Measurements from ENCODE around the gene JAKMIP1.

JAKMIP1 gene

DNA sequence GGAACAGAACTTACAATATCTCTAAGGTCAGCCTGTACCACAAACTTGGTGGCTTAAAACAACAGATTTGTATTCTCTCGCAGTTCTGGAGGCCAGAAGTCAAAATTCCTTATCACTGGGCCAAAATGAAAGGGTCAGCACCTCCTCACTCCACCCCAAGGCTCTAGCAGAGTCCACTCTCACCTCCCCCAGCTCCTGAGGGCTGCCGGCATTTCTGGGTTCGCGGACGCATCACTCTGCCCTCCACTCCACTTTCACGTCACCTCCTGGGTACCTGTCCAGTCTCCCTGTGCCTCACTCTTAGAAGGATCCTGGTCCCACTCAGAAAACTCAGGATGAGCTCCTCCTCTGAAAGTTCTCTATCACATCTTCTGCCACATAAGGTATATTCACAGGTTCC is 34.6 kb downstream of the JAKMIP1 start:
- H3K9me3 ChIP-seq (ENCODE audit: control insufficient read depth in 1 of 2, low read length in 2 of 2): peaks cover 0 to 5% of the 10 kb centered on the region in 2 donors
- no peak overlapping the region for H3K27ac ChIP-seq (ENCODE audit: low read depth, low read length)
- no peak overlapping the region for H3K4me3 ChIP-seq (ENCODE audit: low read depth in 1 of 2, low read length in 2 of 2)
- no peaks in the 10 kb centered on the region for H3K4me1 ChIP-seq (ENCODE audit: control insufficient read depth in 1 of 2, insufficient read depth in 2 of 2, low read length in 2 of 2)
- no peaks in the 10 kb centered on the region for H3K27me3 ChIP-seq (ENCODE audit: control insufficient read depth in 1 of 2, insufficient read depth in 2 of 2, low read length in 2 of 2)
- H3K9ac ChIP-seq (ENCODE audit: low read depth in 1 of 2, low read length in 2 of 2): no peak overlapping the region
- H3K36me3 ChIP-seq (ENCODE audit: control insufficient read depth in 1 of 2, insufficient read depth in 2 of 2, low read length in 2 of 2): no peaks in the 10 kb centered on the region

DNA sequence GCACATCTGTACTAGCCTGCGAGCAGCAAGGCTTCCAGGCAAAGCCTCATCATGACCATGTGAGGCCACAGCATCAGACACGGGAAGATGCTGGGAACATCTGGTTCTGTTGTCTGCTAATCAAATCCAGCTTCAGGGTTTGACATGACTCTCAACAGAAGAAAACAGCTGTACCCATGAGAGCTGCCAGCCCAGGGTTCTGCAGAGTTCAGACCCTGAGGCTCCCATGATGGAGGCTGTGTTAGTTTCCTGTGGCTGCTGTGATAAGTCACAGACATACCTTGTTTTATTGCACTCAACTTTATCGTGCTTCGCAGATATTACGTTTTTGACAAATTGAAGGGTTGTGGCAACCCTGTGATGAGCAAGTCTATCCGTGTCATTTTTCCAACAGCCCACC is 37.5 kb downstream of the JAKMIP1 start:
- no peak overlapping the region for H3K4me3 ChIP-seq (ENCODE audit: low read depth in 1 of 2, low read length in 2 of 2)
- H3K27me3 ChIP-seq (ENCODE audit: control insufficient read depth in 1 of 2, insufficient read depth in 2 of 2, low read length in 2 of 2): no peaks in the 10 kb centered on the region
- no peak overlapping the region for H3K27ac ChIP-seq (ENCODE audit: low read depth, low read length)
- H3K9ac ChIP-seq (ENCODE audit: low read depth in 1 of 2, low read length in 2 of 2): no peak overlapping the region
- no peaks in the 10 kb centered on the region for H3K4me1 ChIP-seq (ENCODE audit: control insufficient read depth in 1 of 2, insufficient read depth in 2 of 2, low read length in 2 of 2)
- H3K36me3 ChIP-seq (ENCODE audit: control insufficient read depth in 1 of 2, insufficient read depth in 2 of 2, low read length in 2 of 2): no peaks in the 10 kb centered on the region
- H3K9me3 ChIP-seq (ENCODE audit: control insufficient read depth in 1 of 2, low read length in 2 of 2): peaks cover 0 to 5% of the 10 kb centered on the region in 2 donors

DNA sequence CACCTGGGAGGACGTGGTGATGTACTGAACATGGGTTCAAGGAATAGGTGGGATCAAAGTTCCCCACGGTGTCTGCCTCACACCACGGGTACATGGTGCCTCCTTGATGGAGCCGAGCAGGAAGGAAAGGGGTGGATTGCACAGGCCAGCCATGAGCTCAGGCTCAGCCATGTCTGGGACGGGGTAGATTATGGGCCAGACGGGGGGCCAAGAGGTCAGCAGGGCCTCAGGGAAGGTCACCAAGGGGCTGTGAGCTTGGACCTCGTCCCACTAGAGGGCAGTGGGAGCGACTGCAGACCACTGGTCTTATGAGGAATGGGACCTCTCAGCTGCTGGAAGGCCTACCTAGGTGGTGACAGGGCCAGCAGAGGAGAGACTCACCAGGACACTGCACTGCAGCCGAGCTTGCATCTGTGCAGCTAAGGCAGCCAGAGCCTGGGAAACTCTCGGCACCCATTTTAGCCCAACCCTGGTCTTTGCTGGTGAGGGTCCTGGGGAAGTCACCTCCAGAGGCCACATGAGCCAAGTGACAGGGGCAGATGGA is 38.4 kb downstream of the JAKMIP1 start:
- Histone ChIP-seq H3K27me3 (ENCODE audit: control insufficient read depth in 1 of 2, insufficient read depth in 2 of 2, low read length in 2 of 2) (no peaks in the 10 kb centered on the region), H3K36me3 (ENCODE audit: control insufficient read depth in 1 of 2, insufficient read depth in 2 of 2, low read length in 2 of 2) (no peaks in the 10 kb centered on the region), H3K9ac (ENCODE audit: low read depth in 1 of 2, low read length in 2 of 2) (no peak overlapping the region), H3K4me1 (ENCODE audit: control insufficient read depth in 1 of 2, insufficient read depth in 2 of 2, low read length in 2 of 2) (no peaks in the 10 kb centered on the region), H3K9me3 (ENCODE audit: control insufficient read depth in 1 of 2, low read length in 2 of 2) (peaks cover 0 to 5% of the 10 kb centered on the region in 2 donors), H3K27ac (ENCODE audit: low read depth, low read length) (no peak overlapping the region), H3K4me3 (ENCODE audit: low read depth in 1 of 2, low read length in 2 of 2) (no peak overlapping the region)

DNA sequence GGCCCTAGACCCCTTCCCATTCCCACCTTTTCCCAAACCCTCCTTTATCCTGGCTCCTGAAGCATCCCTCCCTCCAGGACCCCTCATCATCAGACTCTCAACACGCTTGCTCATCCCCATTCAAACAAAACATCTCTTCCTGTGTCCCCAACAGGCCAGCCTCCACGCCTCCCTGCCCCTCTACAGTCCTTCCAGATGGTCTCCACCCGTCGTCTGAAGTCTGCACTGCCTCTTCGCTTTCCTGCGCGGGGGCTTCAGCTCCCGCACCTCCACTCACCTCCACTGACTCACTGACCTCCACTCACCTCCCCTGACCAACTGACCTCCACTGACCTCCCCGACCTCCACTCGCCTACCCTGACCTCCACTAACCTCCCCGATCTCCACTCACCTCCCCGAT is 39.8 kb downstream of the JAKMIP1 start:
- no peak overlapping the region for H3K9ac ChIP-seq (ENCODE audit: low read depth in 1 of 2, low read length in 2 of 2)
- no peak overlapping the region for H3K27ac ChIP-seq (ENCODE audit: low read depth, low read length)
- H3K4me3 ChIP-seq (ENCODE audit: low read depth in 1 of 2, low read length in 2 of 2): no peak overlapping the region
- no peaks in the 10 kb centered on the region for H3K36me3 ChIP-seq (ENCODE audit: control insufficient read depth in 1 of 2, insufficient read depth in 2 of 2, low read length in 2 of 2)
- H3K9me3 ChIP-seq (ENCODE audit: control insufficient read depth in 1 of 2, low read length in 2 of 2): peaks cover 0 to 5% of the 10 kb centered on the region in 2 donors
- no peaks in the 10 kb centered on the region for H3K4me1 ChIP-seq (ENCODE audit: control insufficient read depth in 1 of 2, insufficient read depth in 2 of 2, low read length in 2 of 2)
- H3K27me3 ChIP-seq (ENCODE audit: control insufficient read depth in 1 of 2, insufficient read depth in 2 of 2, low read length in 2 of 2): no peaks in the 10 kb centered on the region

DNA sequence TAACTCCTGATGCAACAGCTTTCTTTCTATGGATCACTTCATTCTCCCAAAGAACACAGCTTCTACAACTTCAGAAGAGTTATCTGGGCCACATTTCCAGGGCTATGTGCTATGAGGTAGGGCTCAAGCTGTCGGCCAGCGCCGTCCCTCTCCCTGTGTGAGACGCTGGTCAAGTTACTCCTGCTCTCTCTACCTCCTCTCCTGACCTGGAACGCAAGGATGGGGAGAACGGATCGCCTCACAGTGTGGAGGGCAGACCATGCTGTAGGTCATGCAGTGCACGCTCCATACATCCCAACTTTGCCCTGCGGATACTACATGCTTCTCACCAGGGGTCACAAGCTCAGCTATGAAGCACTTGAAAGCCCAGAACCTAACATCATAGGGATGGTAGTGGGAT is 42.4 kb downstream of the JAKMIP1 start:
- Histone ChIP-seq H3K9me3 (ENCODE audit: control insufficient read depth in 1 of 2, low read length in 2 of 2) (no peaks in the 10 kb centered on the region), H3K27ac (ENCODE audit: low read depth, low read length) (no peak overlapping the region), H3K27me3 (ENCODE audit: control insufficient read depth in 1 of 2, insufficient read depth in 2 of 2, low read length in 2 of 2) (peaks cover 0 to 8% of the 10 kb centered on the region in 2 donors)

GRCh38 chr4:6155996-6156750 is 44.2 kb downstream of the JAKMIP1 start:
- no peak overlapping the region for H3K4me3 ChIP-seq (ENCODE audit: low read depth in 1 of 2, low read length in 2 of 2)
- no peak overlapping the region for H3K27ac ChIP-seq (ENCODE audit: low read depth, low read length)
- peaks cover 0 to 8% of the 10 kb centered on the region in 2 donors for H3K27me3 ChIP-seq (ENCODE audit: control insufficient read depth in 1 of 2, insufficient read depth in 2 of 2, low read length in 2 of 2)
- H3K9me3 ChIP-seq (ENCODE audit: control insufficient read depth in 1 of 2, low read length in 2 of 2): no peaks in the 10 kb centered on the region
- H3K9ac ChIP-seq (ENCODE audit: low read depth in 1 of 2, low read length in 2 of 2): no peak overlapping the region
- H3K36me3 ChIP-seq (ENCODE audit: control insufficient read depth in 1 of 2, insufficient read depth in 2 of 2, low read length in 2 of 2): no peaks in the 10 kb centered on the region
- no peaks in the 10 kb centered on the region for H3K4me1 ChIP-seq (ENCODE audit: control insufficient read depth in 1 of 2, insufficient read depth in 2 of 2, low read length in 2 of 2)

More for the DNA sequence above, 42.4 kb downstream of the JAKMIP1 start:
- Histone ChIP-seq H3K4me3 (ENCODE audit: low read depth in 1 of 2, low read length in 2 of 2) (no peak overlapping the region), H3K4me1 (ENCODE audit: control insufficient read depth in 1 of 2, insufficient read depth in 2 of 2, low read length in 2 of 2) (no peaks in the 10 kb centered on the region), H3K9ac (ENCODE audit: low read depth in 1 of 2, low read length in 2 of 2) (no peak overlapping the region), H3K36me3 (ENCODE audit: control insufficient read depth in 1 of 2, insufficient read depth in 2 of 2, low read length in 2 of 2) (no peaks in the 10 kb centered on the region)

DNA sequence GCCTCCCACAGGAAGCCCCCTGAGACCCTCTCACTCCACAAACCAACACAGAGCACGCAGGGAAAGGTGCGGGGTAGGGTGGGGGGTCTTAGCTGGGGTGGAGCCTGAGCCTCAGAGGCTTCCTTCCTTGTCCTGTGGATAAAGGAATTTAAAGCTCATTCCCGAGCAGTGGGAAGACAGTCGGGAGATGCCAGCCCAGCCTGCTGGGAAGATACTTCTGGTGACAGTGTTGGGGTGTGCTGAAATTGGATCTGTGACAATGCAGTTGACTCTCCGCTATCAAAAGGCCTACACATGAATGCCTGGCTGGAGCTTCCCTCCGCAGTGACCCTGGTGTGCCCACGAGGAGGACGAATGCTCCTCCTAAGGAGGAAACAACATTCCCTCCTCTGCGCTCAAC is 45.5 kb downstream of the JAKMIP1 start:
- Histone ChIP-seq H3K4me3 (ENCODE audit: low read depth in 1 of 2, low read length in 2 of 2) (no peak overlapping the region), H3K36me3 (ENCODE audit: control insufficient read depth in 1 of 2, insufficient read depth in 2 of 2, low read length in 2 of 2) (no peaks in the 10 kb centered on the region), H3K27me3 (ENCODE audit: control insufficient read depth in 1 of 2, insufficient read depth in 2 of 2, low read length in 2 of 2) (peaks cover 0 to 8% of the 10 kb centered on the region in 2 donors), H3K9ac (ENCODE audit: low read depth in 1 of 2, low read length in 2 of 2) (no peak overlapping the region), H3K9me3 (ENCODE audit: control insufficient read depth in 1 of 2, low read length in 2 of 2) (no peaks in the 10 kb centered on the region), H3K4me1 (ENCODE audit: control insufficient read depth in 1 of 2, insufficient read depth in 2 of 2, low read length in 2 of 2) (no peaks in the 10 kb centered on the region), H3K27ac (ENCODE audit: low read depth, low read length) (no peak overlapping the region)

DNA sequence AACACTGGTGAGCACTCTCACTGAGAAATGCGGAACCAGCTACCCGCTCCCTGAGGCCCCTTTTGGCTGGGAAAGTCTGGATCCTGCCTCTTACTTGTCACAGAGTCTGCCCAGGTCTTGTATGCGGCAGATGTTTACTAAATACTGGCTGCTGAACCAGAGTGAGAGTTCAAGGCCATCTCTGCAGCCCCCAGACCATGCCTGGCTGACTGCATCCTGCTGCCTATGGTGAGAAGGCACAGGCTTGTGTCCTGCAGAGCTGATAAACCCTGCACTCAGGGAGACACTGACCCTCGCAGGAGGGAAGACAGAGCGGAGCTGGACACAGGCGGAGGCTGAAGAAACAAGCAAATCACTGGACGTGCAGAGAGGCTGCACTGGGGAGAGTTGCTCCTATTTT is 46.5 kb downstream of the JAKMIP1 start:
- peaks cover 0 to 8% of the 10 kb centered on the region in 2 donors for H3K27me3 ChIP-seq (ENCODE audit: control insufficient read depth in 1 of 2, insufficient read depth in 2 of 2, low read length in 2 of 2)
- H3K4me1 ChIP-seq (ENCODE audit: control insufficient read depth in 1 of 2, insufficient read depth in 2 of 2, low read length in 2 of 2): no peaks in the 10 kb centered on the region
- no peak overlapping the region for H3K9ac ChIP-seq (ENCODE audit: low read depth in 1 of 2, low read length in 2 of 2)
- H3K36me3 ChIP-seq (ENCODE audit: control insufficient read depth in 1 of 2, insufficient read depth in 2 of 2, low read length in 2 of 2): no peaks in the 10 kb centered on the region
- no peak overlapping the region for H3K4me3 ChIP-seq (ENCODE audit: low read depth in 1 of 2, low read length in 2 of 2)
- H3K27ac ChIP-seq (ENCODE audit: low read depth, low read length): no peak overlapping the region
- no peaks in the 10 kb centered on the region for H3K9me3 ChIP-seq (ENCODE audit: control insufficient read depth in 1 of 2, low read length in 2 of 2)

DNA sequence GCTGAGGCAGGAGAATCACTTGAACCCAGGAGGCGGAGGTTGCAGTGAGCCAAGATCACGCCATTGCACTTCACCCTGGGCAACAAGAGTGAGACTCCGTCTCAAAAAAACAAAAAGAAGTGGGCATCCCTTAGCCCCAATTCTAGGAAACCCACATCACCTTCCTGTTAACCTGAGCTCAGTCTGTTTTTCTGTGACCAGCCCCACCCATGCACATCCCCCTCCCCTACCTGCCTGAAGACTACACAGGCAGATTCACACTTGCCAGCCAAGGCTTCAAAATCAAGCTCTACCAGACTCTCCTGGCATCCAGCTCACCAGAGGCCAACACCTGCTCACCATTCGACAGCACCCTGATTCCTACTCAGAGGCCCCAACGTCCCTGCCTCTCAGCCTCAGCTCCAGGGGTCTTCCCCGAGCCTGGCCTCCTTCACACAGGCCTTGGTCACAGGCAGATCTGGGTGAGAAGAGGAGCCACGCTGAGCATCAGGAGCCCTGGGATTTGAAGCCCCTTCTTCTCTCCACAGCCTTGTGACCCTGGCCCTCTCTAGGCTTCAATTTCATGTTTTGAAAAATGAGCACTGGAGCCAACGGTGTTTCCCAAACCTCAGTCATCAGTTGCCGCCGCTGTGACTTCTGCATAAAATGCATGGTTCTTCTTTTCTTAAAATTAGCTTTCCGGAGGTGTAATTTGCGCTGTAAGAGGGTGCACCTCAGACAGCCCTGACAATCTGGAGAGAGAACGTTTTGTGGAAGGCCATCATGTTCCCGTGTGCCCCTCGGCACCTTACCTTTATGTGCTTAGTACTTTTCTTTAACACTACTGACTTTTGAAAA is 47.3 kb downstream of the JAKMIP1 start:
- Histone ChIP-seq H3K27me3 (ENCODE audit: control insufficient read depth in 1 of 2, insufficient read depth in 2 of 2, low read length in 2 of 2) (peaks cover 0 to 8% of the 10 kb centered on the region in 2 donors), H3K9me3 (ENCODE audit: control insufficient read depth in 1 of 2, low read length in 2 of 2) (no peaks in the 10 kb centered on the region)

More for the DNA sequence above, 47.3 kb downstream of the JAKMIP1 start:
- Histone ChIP-seq H3K27ac (ENCODE audit: low read depth, low read length) (no peak overlapping the region), H3K36me3 (ENCODE audit: control insufficient read depth in 1 of 2, insufficient read depth in 2 of 2, low read length in 2 of 2) (no peaks in the 10 kb centered on the region), H3K9ac (ENCODE audit: low read depth in 1 of 2, low read length in 2 of 2) (no peak overlapping the region), H3K4me1 (ENCODE audit: control insufficient read depth in 1 of 2, insufficient read depth in 2 of 2, low read length in 2 of 2) (no peaks in the 10 kb centered on the region), H3K4me3 (ENCODE audit: low read depth in 1 of 2, low read length in 2 of 2) (no peak overlapping the region)
